ENCODE measurements around the gene DENND1B.
"Not testable (repeated sequence)": the region's sequence is repeated elsewhere in the genome, so short reads cannot be mapped to it uniquely, and the experiment has no call there.

Gene DENND1B

DNA sequence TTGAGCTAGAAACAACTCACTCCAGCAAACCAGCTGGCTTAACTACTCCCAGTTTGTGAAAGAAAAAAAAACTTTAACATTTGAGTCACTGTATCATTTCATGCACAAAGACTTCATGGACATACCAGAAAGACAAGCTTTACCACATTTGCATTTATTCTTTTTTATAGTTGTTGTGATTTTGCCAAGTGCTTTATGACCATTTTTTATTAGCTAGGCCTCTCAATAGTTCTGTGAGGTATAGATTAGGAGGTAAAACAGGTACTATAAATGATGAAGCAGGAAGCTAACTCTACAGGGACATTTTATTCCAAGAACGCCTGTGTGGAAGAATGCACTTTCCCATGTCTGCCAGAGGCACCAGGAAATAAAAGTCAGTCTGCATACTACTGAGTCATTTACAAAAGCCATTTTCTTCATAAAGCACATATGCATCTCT is 8.2 kb upstream of the DENND1B start:
- DNase-seq, result no peak

DNA sequence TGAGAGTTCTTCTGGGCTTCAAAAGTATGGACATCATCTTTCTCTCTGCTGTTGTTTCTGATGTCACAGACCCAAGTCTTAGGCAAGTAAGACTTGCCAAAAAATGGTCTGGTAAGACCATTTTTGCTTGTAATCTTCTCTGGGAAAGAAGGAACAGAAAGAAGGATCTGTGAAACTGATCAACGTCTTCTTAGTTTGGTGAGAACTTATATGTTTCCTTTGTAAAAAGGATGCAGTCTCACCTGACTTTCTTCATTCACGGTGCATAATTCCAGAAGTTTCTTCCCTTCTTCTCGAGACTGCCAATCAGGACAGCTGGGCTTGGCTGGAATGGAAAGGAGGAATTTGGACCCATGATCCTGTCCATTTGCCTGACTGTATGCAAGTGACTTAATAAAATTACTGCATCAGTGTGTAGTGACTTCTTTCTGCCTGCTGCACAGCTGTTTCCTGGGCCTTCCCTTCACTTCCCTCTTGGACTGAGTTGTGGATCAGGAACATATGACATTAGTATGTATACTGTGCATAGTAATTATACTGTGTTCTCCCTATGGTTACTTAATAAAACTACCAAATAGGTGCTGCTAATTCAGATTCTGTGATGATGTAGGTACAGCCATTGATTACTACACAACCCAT is 7.6 kb upstream of the DENND1B start:
- DNase-seq, result no peak

DNA sequence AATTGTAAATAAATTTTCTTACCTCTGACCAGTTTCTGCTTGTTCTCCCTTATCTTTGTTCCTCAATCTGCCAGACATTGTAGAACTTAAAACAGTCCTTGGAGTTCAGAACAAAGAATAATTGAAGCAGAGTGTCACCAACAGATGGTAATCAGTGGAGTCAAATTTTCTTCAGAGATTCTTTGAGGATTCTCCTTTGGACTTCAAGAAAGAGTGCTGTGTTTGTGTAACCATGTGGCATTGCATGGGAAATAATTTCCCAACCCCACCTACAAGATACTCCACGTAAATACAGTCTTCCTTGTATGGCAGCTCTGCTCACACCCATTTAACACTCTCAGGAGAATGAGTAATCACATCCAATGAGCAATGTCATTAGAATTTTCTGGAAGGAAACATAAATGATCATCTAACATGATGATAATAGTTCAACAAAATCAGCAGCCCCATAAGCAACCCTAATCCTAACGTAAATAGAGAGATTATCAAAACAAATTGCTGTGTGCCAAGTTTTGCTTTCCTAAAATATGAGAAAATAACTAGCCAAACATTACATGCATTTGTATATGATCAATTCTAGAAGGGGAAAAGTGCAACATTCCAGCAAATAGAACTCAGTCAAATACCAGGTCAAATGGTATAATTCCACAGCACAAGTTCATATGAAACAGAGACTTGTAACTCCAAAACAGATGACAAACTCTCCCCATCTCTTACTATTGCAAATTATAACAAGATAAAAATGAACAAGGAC is 6.9 kb upstream of the DENND1B start:
- DNase-seq, result no peak

DNA sequence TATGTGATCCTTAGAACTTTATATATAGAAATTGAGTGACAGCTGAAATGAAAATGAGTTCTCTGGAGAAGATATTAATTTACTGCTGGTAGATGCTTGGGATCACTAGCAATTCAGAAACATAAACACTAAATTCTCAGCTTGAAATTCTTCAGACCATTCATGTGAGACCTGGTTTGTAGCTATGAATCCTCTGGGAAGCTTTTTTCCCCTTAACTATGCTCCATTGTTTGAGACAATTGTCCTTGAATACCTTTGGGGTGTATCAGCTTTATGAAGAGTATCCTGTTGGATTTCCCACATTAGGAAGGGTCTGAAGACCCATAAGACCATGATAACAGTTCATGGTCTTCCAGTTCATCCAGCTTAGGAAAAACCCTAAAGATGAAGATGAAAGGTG is 4.6 kb upstream of the DENND1B start:
- no peak for DNase-seq

DNA sequence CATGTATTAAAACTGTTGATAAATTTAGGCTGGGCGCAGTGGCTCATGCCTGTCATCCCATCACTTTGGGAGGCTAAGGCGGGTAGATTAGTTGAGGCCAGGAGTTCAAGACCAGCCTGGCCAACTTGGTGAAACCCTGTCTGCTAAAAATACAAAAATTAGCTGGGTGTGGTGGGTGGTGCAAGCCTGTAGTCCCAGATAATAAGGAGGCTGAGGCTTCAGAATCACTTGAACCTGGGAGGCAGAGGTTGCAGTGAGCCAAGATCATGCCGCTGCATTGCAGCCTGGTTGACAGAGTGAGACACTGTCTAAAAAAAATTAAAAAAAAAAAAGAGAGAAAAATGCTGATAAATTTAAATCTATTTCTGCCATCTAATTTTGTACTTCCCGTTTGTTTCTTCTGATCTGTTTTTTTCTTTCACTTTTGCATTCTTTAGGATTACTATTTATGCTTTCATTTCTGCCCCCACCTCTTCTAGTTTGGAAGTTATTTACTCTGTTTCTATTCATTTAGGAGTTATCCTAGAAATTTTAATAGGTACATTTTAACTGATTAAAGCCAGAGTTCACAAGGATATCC is 3.2 kb upstream of the DENND1B start:
- no peak for DNase-seq

DNA sequence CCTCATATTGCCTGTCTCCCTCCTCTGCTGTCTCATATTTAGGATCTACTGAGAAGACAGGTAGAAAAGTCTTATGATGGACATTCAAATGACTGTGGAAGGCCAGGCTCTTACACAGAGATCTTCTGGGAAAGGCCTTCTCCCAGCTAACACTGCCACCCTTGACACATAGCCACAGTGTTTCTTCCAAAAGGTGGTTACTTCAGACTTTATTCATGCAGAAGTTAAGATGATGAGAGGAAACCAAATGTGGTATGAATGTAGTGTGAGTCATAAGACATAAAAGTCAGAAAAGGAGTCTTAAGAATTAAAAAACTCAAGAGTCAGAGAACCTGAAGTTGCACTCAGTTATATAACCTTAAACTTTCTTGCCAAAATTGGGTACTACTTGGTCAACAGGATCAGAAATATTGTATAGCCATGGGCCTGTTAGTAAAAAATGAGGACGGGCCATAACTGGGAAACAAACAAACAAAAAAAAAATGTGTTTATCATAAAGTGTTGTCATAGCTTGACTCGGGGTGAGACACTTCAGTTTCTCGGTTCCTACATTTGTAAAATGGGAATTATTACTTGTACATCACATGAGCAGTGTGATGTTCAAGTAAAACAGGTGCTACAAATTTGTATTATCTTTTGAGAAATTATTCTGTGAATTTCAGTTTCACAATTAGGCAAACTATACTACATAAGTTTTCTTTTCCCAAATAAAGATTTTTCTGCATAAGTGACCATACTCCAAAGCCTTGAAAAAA is 1.2 kb upstream of the DENND1B start:
- DNase-seq, result peak in 3 of 6 experiments; percentile 27 to 60 (median 31)

DNA sequence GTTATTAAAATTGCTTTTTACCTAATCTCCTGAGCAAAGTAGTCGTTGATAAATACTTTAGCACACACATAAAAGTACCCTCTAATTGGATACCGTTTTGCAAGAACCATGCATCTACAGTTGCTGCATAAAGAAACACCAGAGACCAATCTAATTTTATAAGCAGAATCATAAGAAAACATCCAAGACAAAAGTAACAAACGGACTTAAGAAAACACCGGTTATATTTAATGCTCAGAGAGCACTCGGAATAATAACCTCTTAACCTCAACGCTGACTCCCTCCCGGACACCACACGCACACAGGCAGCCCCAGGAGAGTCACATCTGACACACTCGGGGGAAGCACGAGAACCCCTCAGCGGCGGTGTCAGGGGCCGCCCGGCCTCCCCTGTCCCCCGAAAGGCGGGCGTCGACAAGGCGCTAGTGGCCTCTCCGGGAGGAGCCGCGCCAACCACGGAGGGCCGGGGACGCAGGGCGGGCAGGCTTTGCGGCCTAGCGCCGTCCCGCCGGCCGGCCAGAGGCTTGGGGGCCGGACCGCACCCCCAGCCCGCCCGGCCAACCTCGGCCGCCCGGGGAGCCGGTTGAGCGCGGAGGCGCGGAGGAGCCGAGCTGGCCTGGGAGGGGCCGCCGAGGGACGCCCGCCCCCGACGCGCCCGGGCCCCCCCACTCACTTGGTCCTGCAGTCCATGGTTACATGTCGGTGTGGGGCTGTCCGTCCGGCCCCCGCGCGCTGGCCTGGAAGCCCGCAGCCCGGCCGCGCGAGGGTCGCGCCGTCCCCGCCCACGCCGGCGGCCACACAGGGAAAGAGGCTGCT is 606 bp downstream of the DENND1B start:
- DNase-seq, result peak in 4 of 6 experiments; percentile 15 to 57 (median 36)

DNA sequence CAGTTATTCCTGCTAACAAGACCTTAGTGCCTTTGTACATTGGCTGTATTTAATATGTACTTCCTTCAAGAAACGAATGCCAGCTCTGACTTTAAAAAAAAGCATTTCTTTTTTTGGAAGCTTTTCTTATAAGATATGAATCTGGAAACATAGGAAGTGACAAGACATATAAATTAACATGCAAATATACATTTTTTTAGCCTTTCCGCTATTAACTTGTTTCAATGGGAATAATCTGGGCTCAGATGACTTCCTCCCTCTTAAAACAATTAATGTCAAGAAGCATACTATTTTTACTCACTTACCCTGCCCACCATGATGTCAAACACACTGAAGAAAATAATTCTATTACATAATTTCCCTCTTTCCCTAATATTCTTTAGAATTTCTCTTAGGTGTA is 1.4 kb downstream of the DENND1B start:
- no peak for DNase-seq

DNA sequence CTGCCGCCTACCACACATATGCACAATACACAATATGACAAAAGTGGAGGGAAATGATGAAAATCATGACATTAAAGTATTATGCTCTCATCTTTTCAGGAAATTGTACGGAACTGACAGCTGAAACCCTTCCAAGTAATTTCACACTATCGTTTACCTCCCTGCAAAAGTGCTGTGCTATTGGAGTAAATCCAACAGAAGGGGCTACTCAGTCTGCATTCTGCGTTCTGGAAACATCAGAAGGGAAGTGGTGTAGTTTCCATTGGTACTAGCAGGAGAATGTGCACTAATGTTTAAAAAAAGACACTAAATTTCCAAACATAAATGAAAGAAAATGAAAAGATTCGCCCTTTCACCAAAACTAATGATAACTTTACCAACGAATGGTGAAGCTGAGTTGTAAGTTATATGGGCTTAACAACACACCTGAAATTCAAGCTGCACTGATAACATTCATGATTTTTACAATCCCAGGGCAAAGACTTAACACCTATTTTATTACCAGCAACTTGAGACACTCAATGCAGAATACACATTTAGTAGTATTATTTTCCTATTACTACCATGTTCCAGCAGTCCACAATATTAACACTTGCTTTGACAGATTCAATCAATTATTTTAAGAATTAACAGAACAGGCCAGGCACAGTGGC is 3.2 kb downstream of the DENND1B start:
- DNase-seq, result no peak

DNA sequence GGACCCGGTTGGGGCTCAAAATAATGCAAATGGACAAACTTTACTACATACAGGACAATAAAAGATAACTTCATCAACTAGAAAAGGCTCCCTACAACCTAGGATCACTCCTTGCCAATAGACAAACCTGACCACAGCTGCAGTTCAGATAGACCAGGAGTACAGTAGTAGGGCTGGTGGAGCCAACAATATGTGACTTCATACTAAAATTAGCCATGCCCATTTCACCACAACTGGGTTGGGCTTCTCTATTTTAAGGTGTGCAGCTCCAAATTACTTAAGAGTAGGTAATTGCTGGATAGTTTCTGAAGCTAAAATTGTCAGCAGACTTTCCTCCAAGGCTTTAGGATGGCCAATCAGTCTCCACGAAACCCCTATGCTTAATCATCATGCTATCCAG is 3.9 kb downstream of the DENND1B start:
- DNase-seq, result no peak

DNA sequence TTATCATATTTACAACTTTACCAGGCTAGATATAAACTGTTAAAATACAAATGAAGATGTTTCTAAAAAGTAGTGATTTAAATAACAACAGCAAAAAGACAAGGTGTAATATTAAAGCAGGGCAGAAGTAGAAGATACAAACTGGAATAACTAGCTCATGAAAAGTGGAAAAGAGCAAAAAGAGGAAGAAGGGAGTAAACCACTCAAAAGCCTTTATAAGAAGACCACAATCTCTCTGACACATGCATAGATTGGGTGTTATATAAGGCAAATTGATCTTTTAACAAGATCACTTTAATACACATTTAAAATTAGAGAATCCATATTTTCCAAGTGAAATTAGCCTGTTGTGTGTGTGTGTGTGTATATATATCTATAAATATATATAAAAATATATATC is 5.0 kb downstream of the DENND1B start:
- DNase-seq, result no peak

DNA sequence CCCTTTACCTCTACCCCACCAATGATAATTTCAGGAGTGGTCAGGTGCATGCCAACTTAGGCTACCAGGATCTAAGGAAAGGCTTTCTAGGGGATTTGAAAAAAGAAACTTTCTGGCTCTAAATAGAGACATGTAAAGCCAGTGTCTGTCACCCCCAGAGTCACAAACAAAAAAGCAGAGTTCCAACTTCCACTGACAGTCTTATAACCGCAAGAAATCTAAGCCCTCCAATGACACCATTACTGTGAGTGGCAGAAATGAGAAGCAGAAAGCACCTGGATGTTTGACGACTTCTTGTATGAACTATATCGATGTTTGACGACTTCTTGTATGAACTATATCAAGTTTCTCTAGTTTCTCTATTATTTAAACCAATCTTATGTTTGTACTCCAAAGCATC is 6.0 kb downstream of the DENND1B start:
- no peak for DNase-seq

DNA sequence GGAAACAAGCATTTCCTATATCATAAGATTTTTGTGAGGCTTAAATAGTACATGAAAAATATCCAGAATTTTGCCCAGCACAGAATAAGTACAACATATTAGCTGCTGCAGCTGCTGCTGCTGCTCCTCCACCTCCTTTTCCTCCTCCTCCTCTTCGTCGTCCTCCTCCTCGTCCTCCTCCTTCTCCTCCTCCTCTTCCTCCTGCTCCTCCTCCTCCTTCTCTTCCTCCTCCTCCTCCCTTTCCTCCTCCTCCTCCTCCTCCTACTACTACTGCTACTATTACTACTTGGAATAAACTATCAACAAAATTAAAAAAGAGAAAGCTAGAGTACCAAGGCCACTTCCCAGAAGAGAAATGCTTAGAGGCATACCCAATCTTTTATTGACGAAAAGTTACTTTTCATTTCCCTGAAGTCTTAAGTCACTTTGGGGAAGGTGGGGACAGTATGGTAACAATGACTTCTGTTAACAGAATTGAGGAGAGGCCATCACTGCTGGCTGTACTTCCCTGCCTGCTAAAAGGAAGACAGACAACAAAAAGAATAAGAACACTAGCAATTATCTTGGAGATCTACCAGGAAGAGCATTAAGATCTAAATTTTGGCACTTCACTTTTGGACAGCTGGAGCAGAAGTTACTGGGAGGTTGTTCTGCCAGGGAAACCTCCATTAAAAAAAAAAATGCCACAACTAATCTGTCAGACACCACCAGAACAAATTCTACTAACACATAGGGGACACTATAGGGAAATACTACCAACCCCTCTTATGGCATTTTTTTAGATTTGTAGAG is 7.1 kb downstream of the DENND1B start:
- no peak for DNase-seq

DNA sequence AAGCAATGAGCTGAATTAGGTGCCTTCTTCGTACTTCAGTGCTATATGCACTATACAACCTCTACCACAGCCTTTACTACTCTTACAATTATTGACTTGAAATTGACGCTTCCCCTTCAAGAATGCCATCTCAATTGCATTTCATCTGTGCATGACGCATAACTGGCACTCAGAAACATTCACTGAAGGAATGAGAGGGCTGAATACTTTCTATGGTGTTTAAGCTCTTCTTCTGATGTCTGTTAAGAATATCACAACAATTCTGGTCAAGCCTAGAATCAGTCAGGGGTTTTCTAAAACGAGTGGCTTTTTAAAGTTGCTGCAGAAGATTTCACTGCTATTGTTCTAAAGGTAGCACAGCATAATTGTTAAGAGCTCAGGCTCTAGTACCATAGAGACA is 11.5 kb downstream of the DENND1B start:
- DNase-seq, result no peak

DNA sequence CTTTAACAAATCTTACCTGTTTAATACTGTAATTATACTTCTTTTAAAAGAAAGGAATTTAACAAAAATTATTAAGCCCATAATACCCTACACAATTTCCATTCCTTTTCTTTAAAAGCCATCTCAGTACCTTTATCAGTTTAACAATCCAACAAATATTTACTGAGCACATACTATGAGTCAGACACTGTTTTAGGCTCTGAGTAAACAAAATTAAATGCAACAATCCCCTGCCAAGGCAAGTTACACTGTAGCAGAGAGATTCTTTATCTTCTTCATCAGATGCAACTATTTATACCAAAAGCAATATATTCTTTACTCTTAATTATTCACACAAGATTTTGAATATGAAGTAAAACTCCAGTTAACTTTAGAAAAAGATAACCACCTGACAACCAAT is 12.0 kb downstream of the DENND1B start:
- DNase-seq, result no peak

DNA sequence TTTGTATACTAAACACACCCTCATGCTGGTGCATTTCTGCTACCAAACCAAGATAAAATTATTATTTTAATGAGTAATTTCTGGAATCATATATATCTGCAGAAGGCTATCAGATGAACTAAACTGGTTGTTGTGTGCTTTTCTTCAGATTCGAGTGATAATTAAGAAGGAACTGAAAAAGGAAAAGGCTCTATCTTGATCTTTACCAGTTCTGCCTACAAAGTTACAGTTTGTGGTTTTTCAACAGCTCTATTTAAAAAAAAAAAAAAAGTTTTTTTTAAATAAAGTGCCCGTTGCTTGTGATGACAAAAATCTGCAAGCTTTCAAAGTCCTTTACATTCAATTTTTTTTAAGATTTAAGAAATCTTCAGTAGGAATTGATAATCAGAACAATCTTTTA is 13.6 kb downstream of the DENND1B start:
- peak in 1 of 6 experiments; percentile 4 for DNase-seq

DNA sequence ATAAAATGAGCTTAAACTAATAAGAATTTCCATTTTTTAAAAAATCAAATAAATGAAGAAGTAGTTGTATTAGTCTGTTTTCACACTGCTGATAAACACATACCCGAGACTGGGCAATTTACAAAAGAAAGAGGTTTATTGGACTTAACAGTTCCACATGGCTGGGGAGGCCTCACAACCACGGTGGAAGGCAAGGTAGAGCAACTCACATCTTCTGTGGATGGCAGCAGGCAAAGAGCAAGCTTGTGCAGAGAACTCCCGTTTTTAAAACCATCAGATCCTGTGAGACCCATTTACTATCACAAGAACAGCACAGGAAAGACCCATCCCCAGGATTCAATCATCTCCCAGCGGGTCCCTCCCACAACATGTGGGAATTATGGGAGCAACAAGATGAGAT is 19.7 kb downstream of the DENND1B start:
- DNase-seq, result not testable (repeated sequence)

DNA sequence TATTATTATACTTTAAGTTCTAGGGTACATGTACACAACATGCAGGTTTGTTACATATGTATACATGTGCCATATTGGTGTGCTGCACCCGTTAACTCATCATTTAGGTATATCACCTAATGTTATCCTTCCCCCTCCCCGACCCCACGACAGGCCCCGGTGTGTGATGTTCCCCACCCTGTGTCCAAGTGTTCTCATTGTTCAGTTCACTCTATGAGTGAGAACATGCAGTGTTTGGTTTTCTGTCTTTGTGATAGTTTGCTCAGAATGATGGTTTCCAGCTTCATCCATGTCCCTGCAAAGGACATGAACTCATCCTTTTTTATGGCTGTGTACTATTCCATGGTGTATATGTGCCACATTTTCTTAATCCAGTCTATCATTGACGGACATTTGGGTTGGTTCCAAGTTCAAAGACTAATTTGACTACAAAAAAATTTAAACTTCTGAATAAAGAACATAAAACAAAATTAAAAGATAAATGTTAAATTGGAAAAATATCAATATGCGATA is 22.6 kb downstream of the DENND1B start:
- not testable (repeated sequence) for DNase-seq

DNA sequence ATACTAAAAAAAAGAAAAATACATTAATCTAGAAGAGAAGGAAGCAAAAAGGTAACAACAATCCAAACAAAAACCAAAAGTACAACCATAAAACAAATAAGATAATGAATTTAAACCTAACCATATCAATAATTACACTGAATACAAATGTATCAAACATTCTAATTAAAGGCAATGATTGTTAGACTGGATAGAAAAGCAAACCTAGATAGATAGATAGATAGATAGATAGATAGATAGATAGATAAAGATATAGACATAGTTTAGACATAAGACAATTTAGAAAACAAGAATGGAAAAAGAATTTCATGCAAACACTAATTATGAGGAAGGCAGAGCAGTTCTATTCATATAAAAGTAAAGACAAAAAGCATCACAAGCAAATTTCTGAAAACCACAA is 24.9 kb downstream of the DENND1B start:
- no peak for DNase-seq

DNA sequence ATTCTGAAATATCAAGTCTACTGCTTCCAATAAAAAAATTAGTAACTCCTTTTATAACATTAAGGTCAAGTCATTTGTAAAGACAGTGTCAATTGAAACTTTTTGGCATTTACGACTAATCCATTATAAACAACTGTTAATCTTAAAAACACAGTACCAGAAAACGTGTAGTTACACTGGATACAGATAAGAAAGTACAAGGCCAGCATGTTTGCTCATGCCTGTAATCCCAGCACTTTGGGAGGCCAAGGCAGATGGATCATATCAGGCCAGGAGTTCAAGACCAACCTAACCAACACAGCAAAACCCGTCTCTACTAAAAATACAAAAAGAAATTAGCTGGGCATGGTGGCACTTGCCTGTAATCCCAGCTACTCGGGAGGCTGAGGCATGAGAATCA is 29.4 kb downstream of the DENND1B start:
- no peak for DNase-seq

DNA sequence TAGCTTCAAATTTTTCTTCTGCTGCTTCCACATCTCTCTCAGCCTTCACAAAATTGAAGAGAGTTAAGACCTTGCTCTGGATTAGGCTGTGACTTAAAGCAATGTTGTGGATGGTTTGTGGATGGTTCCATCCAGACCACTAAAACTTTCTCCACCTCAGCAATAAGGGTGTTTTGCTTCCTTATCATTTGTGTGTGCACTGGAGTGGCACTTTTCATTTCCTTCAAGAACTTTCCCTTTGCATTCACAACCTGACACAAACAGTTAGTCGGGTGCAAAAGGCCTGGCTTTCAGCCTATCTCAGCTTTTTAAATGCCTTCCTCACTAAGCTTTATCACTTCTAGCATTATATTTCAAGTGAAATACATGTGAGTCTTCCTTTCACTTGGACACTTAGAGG is 30.3 kb downstream of the DENND1B start:
- no peak for DNase-seq
